Measurements from ENCODE around the gene PLEKHG4B.

DNA sequence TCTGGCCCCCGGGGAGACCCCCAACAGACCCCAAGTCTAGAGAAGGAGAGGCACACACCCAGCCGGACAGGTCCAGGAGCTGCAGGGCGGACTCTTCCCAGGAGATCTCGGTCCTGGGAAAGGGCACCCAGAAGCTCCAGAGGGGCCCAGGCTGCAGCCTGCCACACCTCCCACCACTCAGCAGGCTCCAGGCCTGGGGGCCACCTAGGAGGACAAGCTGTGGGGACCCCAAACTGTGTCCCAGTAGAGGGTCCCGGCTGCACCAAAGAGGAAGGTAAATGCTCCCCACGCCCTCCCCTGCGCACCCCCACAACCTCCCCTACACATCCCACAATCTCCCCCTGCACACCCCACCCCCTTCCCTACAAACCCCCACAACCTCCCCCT lies 48.5 kb downstream of the PLEKHG4B start:
- TF ChIP-seq POLR2A (IDR thresholded peaks at IDR 0.05; ENCODE audit: low read length) = no peak
- no peak for TF ChIP-seq GATA1 (IDR thresholded peaks at IDR 0.05; ENCODE audit: low read depth, low read length)
